GM21529 (cell line): ENCODE data around the gene GTF3C2.
"Not testable (repeated sequence)": the region's sequence is repeated elsewhere in the genome, so short reads cannot be mapped to it uniquely, and the experiment has no call there.

Source experiments
- ATAC-seq: cut with Tn5 transposase; IDR thresholded peaks from one replicate; pipeline ENCODE4 v1.9.1; 2021; ENCODE audit not compliant: unreplicated experiment

The GTF3C2 gene

GRCh38 chr2:27323596-27324285, 32.8 kb downstream of the GTF3C2 start:
- no peak for ATAC-seq

GRCh38 chr2:27322766-27323595, 33.6 kb downstream of the GTF3C2 start, which contains the start of gene MPV17:
Gene MPV17 (minus strand): TSS chr2:27323097. CDS start chr2:27322517, 580 bp downstream.
- ATAC-seq, result peak; percentile 93

GRCh38 chr2:27322301-27322765, 34.2 kb downstream of the GTF3C2 start:
- peak; percentile 3 for ATAC-seq

- ATAC-seq, result no peak
These were observed 35.5 kb downstream of the GTF3C2 start for GRCh38 chr2:27320958-27321543.

GRCh38 chr2:27319839-27320238, 36.7 kb downstream of the GTF3C2 start:
- ATAC-seq, result not testable (repeated sequence)

GRCh38 chr2:27316655-27317412, 39.7 kb downstream of the GTF3C2 start:
- ATAC-seq, result no peak

DNA sequence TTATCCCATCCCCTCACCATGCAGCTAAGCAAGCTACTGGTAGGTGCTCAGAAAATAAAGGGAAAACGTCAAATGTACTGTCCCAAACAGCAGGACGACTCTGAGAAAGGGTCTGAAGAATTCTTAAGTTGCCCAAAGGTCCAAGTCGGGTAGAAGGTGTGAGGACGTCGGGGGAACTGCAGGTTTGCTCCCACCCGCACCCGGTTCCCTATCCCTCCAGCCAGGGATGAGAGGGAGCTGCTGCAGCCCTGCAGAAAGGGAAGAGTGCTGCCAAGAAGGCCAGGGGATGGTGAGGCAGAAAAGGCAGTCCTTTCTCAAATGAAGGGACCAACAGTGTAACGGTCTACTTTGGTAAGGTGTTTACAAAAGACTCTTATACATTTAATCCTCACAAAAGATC, 41.4 kb downstream of the GTF3C2 start:
- ATAC-seq, result no peak

GRCh38 chr2:27314709-27315108, 41.9 kb downstream of the GTF3C2 start:
- ATAC-seq, result no peak

DNA sequence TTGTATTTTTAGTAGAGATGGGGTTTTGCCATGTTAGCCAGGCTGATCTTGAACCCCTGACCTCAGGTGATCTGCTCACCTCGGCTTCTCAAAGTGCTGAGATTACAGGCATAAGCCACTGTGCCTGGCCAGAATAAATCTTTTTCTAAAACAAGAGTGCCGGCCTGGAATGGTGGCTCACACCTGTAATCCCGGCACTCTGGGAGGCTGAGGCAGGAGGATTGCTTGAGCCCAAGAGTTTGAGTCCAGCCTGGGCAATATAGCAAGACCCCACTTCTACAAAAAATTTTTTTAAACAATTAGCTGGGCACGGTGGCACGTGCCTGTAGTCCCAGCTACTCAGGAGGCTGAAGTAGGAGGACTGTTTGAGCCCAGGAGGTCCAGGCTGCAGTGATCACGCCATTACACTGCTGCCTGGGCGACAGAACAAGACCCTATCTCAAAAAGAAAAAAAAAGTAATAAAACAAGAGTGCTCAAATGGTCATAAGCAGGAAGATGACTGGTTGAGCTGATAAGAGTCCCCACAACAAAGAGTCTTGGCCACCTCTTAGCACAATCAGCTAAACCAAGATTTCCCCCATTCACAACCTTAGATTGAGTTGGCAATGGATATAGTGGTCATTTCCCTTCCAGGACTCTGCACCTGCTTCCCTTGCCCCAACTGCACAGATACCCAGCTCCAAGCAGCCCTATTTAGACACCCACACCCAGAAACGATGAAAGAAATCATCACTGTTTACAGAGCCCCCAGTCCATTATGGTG, 42.5 kb downstream of the GTF3C2 start:
- no peak for ATAC-seq

DNA sequence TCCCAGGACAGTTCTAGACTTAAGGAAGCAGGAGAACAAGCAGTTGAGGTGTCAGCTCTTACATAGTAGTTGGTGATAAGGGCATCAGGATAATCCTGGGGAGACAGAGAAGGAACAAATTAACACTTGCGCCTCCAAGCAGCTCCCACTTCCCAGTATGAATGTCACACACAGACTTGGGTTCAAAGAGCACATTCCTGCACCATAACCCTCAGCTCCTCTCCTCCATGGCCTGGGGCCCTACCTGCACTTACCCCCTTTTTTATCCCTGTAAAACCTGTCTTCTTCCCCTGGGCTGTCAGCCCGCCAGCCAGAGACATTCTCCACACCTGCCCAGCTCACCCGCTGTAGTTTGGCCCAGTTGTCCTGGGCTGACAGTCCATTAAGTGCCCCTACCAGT, 44.4 kb downstream of the GTF3C2 start:
- no peak for ATAC-seq

- no peak for ATAC-seq
These were observed 46.9 kb downstream of the GTF3C2 start for GRCh38 chr2:27309651-27310050.

DNA sequence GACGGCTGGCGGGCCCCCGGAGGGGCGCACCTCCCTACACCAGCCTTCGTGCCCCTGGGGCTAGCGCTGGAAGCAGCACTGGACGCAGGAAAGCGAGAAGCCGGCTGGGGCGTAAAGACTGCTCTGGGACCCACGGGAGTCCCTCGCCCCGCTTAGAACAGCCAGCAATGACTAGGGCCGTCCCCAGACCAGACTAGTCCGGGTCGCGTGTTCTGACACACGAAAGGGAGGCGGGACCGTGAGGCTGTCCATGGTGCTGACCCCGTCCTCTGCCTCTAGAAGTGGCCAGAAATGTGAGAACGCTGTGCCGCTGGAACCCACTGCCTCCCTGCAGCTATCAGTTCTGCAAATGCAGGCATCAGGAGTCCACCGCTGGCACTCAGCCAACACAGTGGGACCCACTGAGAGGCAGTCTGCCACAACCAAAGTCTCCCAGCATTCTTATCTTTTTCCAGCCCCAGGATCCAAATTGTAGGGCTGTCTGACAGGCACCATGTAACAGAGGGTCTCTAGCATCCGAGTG, 48.1 kb downstream of the GTF3C2 start, which contains the start of gene UCN:
TSS of gene UCN (minus strand) at position 87 of the 523 bp plus-strand sequence. CDS start 550 bp downstream, outside the sequence.
- no peak for ATAC-seq

- no peak for ATAC-seq
These were observed 48.8 kb downstream of the GTF3C2 start for GRCh38 chr2:27307545-27308358.

GRCh38 chr2:27307287-27307544, 49.3 kb downstream of the GTF3C2 start:
- ATAC-seq, result no peak

GRCh38 chr2:27306573-27307286, 49.8 kb downstream of the GTF3C2 start:
- no peak for ATAC-seq

DNA sequence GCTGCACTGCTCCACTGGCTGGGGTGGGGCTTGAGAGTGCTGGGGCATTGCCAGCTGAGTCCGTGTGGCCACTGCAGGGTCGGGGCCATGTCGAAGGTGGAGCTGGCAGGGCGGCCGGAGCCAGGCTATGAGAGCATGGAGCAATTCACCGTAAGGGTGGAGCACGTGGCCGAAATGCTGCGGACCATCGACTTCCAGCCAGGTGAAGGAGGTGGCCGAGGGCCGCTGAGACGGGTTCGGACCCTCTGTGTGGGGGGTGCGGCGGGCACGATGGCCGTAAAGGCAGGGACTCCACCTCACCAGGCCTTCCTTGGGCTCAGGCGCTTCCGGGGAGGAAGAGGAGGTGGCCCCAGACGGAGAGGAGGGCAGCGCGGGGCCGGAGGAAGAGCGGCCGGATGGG, 50.4 kb downstream of the GTF3C2 start:
- ATAC-seq, result no peak

GRCh38 chr2:27305516-27305915, 51.0 kb downstream of the GTF3C2 start:
- ATAC-seq, result no peak

- no peak for ATAC-seq
These were observed 51.9 kb downstream of the GTF3C2 start for GRCh38 chr2:27304488-27305240.
